Jurkat, Clone E6-1 (cell line): ENCODE results near the gene ZDHHC11.
A peak's percentile ranks its signal among the peaks of the same experiment; 100 is the strongest.
"Not testable (repeated sequence)": the region's sequence is repeated elsewhere in the genome, so short reads cannot be mapped to it uniquely, and the experiment has no call there.

Experiments used
- DNase-seq: peaks from one replicate; pipeline ENCODE4 v3.0.0-alpha.2; 2011; ENCODE audit warnings: low read depth, low spot score
- H3K4me3 ChIP-seq: 2 replicates; pipeline ENCODE4 v1.5.1; 2011; ENCODE audit warnings: mild to moderate bottlenecking, low read length, control low read depth, moderate library complexity

The ZDHHC11 gene

DNA sequence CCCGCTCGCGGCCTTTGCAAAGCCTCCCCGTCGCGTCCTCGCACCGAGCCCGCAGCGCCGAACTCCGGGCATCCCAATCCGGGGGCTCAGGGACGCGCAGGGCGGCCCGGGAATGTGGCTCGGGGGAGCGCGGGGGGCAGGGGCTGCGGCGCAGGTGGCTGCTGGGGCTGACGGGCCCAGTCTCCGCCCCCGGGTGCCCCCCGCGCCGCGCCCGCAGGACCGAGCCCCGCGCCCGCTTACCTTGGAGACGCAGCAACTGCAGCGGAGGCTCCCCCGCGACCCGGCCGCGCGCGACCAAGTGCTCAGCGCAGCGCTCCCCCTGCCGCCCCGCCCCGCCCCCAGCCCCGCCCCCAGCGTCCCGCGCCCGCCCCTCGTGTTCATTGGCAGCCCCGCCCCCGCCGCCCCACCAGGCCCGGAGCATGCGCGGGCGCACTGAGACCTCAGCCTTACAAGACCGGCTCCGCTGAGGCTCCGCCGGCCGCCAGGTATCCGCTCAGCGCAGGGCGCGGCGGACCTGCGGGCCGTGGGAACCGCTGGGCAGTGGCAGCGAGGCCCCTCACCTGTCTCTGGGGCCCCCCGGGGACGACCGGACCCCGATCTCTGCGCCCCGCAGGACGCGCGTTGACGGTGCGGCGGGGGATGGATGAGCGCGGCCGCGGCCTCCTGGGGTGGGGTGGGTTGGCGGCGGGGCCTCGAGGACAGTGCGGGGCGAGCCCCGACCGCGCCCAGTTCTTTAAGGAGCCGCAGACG, 66.2 kb downstream of the ZDHHC11 start, which contains the start of gene ZDHHC11B:
Gene ZDHHC11B, minus strand, starts transcription at position 302 of the 750 bp plus-strand sequence. CDS start 17,810 bp downstream, outside the sequence.
- DNase-seq, result peak; percentile 80
- peak within 1 kb of the TSS; percentile 65 for H3K4me3 ChIP-seq

DNA sequence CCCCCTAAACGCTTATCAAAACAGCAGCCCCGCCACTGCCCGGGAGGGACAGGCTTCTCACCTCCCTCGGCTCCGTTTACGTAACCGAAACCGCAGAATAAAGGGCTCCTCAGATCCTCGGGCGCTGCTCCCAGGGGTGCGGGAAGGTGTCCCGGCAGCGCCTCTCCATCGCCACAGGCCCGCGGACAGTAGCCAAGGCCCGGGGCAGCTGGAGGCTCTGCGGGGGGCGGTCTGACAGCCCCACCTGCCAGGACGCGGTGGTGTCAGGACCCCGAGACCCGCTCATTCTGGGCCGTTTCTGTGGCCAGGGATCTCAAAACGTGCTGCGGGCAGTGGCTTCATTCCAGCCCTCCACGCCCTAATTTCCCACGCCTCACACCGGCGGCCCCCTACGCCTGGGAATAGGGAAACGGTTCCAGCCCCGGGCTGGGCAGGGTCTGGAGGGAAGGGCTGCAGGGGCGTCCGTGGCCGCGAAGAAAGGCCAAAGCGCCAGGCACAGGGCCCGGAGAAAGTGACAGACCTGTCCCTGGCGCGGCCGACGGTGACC, 66.8 kb downstream of the ZDHHC11 start:
- DNase-seq, result not testable (repeated sequence)

DNA sequence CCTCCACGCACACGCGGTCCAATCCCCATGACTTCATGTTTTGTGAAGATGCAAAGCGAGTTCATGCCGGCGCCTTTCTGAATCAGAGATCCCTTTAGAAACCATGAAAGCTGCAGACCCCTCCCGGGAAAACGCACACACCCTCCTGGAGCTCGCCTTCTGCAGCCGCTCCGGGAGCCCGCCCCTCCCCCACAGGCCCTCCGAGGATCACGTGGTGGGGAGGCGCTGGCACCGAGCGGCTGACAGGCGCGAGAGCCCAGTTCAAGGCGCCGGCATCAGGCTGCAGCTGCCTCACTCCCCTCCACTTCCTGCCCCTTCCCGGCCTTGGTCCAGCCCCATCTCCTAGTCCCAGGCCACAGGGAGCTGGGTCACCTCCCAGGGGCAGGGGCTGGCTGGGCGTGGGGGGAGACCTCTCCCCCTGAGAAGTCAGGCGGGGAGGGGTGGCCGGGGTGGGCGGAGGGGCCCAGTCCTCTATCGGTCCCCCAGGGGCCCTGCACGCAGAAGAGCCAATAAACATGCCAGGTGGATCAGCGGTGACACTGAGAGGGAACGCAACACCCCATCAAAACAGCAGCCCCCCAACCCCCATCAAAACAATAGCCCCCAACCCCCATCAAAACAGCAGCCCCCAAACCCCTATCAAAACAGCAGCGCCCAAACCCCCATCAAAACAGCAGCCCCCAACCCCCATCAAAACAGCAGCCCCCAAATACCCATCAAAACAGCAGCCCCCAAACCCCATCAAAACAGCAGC, 67.6 kb downstream of the ZDHHC11 start:
- not testable (repeated sequence) for DNase-seq

More for the DNA sequence above, 66.8 kb downstream of the ZDHHC11 start:
- H3K4me3 ChIP-seq, result peak overlapping the region; percentile 27

DNA sequence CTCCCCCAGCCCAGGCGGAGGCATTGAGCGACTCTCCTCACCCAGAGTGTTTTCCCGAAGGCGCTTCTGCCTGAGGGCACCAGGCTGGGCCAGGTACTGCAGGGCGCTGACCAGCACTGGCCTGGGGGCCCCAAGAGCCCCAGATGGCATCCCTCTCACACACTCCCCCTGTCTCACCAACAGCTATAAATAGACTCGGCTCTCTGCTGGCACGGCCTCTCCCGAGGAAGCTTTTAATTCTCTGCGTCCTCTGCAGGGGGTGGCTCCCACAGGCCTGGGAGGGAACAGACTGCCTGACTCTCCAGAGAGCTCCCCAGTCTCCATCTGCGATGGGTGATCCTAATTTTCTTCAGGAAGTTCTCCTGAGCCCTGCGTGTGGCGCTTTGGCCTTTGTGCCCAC, 68.4 kb downstream of the ZDHHC11 start:
- not testable (repeated sequence) for H3K4me3 ChIP-seq, DNase-seq

More for the DNA sequence above, 67.6 kb downstream of the ZDHHC11 start:
- H3K4me3 ChIP-seq, result not testable (repeated sequence)

DNA sequence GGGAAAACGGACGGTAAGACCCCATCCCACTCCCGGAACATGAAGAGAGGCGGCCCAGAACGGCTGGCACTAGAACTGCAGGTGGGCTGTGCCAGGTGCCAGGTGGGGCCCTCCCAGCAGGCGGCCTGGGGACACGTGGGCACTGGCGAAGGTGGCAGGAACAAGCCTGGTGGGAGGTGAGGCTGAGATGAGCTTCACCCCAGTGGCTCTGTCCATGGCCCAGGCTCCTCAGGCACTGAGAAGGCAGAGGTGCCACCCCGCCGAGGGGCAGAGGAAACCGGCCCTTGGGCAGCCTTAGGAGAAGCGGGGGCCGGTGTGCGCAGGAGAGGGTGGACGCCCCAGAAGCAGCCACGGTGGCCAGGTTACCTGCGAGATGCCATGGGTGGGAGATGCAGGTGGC, 70.2 kb downstream of the ZDHHC11 start:
- not testable (repeated sequence) for H3K4me3 ChIP-seq, DNase-seq

DNA sequence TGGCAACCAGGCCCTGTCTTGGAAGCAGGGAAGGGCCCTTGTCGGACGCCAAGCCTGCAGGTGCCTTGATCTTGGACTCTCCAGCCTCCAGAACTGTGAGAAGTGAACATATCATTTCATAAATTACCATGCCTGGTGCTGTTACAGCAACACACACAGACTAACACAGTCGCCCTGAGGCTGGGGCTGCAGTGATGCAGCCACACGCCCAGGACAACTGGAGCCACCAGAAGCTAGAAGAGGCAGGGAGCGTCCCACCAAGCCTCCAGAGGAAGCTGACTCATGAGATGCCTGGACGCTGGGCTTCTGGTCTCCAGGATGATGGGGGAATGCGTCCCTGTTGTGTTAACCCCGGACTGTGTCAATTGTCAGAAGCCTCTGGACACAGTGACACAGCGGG, 71.8 kb downstream of the ZDHHC11 start:
- not testable (repeated sequence) for DNase-seq, H3K4me3 ChIP-seq

DNA sequence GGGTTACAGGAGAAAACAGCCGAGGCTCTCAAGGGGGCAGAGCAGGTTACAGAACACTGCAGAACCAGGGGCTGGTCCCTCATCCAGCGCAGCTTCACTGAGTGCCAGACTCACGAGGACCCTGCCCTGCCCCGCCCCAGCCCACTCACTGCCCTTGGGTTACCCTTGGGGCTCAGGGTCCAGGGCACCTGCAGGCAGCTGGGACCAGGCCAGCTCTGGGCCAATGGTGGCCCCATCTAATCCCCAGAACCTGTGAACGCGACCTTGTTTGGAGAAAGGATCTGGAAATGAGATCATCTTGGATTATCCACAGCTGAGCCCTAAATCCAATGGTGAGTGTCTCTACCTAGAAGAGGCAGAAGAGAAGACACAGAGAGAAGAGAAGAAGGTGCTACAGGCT, 72.4 kb downstream of the ZDHHC11 start:
- DNase-seq, H3K4me3 ChIP-seq: not testable (repeated sequence)

DNA sequence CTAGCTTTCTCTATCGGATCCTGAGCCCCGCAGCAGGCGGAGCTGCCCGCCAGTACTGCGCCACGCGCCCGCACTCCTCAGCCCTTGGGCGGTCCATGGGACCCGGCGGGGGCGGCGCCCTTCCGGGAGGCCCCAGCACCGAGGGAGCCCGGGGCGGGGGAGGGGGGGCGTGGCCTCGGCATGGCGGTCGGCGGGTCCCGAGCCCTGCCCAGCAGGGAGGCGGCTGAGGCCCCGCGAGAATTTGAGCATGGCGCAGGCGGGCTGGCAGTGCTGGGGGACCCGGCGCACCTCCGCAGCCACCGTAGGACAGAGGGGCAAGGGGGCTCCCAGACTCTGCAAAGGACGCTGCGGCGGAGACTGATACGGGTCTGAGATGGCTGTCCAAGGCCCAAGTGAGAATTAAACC, 73.0 kb downstream of the ZDHHC11 start:
- DNase-seq, result no peak

DNA sequence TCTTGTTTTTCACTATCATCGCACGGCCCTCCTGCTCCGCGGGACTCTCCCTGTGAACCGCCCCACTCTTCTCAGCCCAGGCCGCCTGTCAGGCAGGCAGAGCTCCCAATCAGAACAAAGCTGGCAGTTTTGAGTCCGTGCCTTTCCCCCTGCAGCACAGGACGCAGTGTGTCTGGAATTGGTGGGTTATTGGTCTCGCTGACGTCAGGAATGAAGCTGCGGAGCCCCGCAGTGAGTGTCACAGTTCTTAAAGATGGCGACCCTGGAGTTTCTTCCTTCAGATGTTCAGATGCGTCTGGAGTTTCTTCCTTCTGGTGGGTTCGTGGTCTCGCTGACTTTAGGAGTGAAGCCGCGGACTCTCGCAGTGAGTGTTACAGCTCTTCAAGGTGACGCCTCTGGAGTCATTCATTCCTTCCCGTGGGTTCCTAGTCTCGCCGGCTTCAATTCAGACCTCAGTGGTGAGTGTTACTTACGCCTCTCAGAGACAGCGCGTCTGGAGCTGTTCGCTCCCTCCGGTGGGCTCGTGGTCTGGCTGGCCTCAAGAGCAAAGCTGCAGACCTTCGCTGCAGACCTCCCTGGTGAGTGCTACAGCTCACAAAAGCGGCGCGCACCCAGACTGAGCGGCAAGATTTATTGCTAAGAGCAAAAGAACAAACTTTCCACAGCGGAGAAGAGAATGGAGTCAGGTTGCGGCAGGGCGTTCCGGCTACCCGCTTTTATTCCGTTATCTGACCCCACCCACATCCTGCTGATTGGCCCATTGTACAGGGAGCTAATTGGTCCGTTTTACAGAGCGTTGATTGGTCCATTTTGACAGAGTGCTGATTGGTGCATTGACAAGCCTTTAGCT, 73.7 kb downstream of the ZDHHC11 start:
- no peak for DNase-seq

More for the DNA sequence above, 73.0 kb downstream of the ZDHHC11 start:
- H3K4me3 ChIP-seq, result no peak overlapping the region

DNA sequence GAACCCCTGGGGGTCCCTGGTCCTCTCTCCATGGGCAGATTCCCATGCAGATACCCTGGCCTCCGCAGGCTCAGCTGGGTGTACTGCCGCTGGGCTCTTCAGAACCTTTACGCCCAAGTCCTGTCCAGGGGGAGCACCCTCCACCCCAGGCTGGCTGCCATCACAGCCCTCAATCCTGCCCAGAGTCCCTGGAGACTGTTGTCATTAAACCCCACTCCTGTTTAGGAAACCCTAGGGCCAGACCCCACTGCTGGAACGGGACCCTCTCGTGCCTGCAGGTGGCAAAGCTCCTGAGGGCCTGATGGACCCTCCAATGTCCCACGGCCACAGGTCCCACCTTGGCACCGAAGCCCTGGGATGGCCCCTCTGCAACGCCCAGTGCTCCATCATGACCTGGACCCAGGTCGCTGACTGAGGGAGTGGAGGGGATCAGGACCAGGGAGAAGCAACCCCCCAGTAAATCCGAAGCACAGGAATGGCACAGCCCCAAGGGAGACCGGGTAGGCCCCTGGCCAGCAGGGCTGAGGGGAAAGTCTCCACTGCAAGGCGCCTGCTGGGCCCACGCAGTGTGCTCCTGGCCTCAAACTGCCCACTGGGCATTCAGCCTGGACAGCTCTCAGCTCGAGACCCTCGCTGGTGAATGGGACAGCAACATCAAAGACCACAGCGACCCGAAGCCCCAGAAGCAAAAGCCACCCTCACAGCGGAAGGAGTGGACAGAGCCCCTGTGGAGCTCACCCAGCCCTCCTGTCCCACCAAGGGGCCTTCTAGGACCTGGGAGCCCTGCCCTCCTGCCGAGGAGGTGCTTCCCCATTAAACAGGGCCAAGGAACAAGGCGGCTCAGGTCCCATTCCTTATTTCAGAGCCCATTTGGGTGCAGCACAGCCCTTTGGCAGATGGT, 74.6 kb downstream of the ZDHHC11 start:
- no peak for DNase-seq
- no peak overlapping the region for H3K4me3 ChIP-seq

More for the DNA sequence above, 73.7 kb downstream of the ZDHHC11 start:
- H3K4me3 ChIP-seq, result no peak overlapping the region

DNA sequence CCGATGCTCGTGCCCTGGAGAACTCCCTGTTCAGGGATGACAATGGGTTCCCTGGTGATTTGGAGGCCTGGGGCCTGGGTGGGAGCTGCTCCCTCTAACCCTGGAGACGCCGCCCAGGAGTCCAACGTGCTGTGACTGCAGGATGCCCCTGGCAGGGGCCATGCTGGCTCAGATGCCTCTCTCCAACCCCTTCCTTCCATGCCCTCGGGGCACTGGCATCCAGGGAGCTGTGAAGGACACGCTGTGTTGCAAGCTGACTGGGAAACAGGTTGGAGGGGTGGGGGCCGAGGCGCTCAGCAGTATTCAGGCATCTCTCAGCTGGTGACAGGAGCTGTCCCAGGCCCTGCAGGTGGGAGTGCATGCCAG, 75.2 kb downstream of the ZDHHC11 start:
- DNase-seq, H3K4me3 ChIP-seq: not testable (repeated sequence)

DNA sequence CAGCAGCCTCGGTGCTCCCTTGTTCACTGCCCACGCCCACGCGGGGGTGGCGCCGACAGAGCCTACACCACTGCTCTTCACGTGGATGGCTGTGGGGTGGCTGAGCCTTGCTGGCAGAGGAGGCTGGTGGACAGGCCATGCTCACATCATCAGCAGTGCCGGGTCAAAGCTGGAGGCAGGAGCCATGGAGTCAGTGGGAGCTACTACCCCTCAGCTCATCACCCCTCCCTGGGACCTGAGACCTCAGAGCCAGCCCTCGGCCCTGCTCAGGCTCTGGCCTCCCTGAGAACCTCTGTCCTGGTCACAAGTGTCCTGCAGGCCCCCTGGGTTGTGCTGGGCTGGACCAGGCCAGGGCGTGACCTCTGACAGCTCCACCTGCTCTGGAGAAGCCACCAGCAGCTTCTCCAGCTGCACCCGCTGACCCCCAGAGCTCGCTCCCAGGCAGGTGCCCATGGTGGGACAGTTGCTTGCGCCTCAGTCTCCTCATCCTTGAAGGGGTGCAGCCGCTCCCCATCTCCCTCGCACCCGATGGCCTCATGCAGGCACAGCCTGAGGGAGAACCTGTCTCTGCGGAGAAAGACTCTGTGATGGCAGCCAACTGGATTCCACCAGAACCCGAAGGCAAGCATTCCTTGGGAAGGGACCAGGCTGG, 75.8 kb downstream of the ZDHHC11 start:
- DNase-seq, H3K4me3 ChIP-seq: not testable (repeated sequence)

DNA sequence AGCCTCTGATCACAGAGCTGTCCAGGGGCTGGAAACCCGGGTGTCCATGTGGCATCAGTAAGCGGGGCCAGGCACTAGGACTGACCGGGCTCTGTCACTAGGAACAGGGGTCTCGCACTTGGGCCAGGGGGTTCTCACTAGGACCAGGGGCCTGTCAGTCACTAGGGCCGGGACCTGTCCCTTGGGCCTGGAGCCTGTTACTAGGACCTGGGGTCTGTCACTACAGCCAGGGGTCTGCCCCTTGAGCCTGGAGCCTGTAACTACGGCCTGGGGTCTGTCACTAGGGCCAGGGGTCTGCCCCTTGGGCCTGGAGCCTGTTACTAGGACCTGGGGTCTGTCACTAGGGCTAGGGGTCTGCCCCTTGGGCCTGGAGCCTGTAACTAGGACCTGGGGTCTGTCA, 76.5 kb downstream of the ZDHHC11 start:
- H3K4me3 ChIP-seq, DNase-seq: not testable (repeated sequence)

DNA sequence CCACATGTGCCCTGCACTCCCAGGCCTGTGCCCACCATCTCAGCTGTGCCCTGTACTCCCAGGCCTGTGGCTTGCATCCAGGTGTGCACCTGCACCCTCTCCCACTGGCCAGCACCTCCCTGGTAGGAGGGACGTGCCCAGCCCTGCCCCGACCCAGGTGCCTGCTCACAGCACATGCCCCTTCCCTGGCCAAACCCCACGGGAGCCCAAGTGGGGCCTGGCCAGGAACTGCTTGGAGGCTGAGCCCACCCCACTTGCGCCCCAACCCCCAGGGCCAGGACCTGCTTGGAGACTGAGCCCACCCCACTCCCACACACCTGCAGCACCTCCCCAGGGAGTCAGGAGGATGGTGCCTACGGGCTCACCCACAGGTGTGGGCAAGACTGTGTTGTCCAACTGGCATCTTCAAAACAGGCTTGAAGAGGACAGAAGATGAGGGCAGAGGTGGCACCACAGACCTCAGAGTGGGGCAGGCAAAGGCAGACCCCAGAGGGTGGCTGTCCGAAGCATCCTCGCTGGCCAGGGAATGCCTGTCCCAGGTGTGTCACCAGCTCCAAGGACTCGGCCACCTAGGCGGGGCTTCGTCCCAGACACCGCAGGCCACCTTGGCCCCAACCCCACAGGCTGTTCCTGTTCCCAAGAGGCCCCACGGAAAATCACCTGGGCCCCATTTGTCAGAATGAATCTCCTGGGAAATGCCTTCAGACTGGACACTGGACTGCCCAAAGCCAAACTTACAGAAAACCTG, 77.1 kb downstream of the ZDHHC11 start:
- H3K4me3 ChIP-seq, result no peak overlapping the region
- no peak for DNase-seq

DNA sequence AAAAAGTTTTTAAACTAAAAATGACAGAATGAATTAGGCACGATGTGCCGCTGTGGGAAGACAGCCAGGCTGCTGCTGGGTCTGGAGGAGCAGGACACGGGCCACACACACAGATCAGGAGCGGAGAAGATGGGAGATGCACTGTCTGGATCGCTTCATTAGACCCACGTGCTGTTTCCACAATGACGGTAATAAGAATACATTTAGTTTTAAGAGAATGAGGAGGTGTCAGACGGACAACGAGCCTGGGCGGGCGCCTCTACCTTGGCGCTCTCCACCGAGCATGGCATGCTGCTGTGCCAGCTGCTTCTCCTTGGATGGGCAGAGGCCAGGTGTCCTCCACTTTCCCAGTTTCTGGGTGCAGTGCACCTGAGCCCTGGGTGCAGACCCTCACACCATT, 77.9 kb downstream of the ZDHHC11 start:
- not testable (repeated sequence) for H3K4me3 ChIP-seq, DNase-seq

DNA sequence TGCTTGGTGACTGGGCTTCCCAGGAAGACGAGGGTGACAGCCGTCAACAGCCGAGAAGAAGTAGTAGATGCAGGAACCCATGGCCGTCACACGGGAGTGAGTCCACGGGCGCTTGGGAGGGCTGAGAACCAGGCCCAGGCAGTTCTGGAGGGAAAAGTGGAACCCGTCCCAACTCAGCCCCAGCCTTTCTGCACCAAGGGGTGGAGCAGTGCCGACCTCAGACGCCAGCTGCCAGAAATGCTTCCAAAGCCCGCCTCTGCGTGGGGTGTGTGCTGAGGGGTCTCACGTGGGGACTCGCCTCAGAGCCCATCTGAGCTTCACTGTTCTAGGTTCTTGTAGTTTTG, 78.3 kb downstream of the ZDHHC11 start:
- not testable (repeated sequence) for H3K4me3 ChIP-seq, DNase-seq
